Activated naive CD8-positive, alpha-beta T cell treated with anti-CD3 and anti-CD28 coated beads, Interleukin-2, amount 50 U/mL, for 16 hours (primary cell): ENCODE data around the gene EAPP.
"Not testable (repeated sequence)": the region's sequence is repeated elsewhere in the genome, so short reads cannot be mapped to it uniquely, and the experiment has no call there.

ENCODE experiments used
- DNase-seq: peaks from one replicate; pipeline ENCODE4 v3.0.0-alpha.2; 2020; ENCODE audit warnings: low read depth, low spot score

Gene EAPP

GRCh38 chr14:34539407-34540180 is at the start of gene EAPP:
Gene EAPP, minus strand, starts transcription at chr14:34539701. Its CDS starts 73 bp downstream, at chr14:34539628.
- peak; percentile 89 for DNase-seq

GRCh38 chr14:34583525-34583924 is 44.0 kb upstream of the EAPP start:
- DNase-seq = no peak

- DNase-seq = no peak
Observed at GRCh38 chr14:34582117-34582680, 42.7 kb upstream of the EAPP start.

DNA sequence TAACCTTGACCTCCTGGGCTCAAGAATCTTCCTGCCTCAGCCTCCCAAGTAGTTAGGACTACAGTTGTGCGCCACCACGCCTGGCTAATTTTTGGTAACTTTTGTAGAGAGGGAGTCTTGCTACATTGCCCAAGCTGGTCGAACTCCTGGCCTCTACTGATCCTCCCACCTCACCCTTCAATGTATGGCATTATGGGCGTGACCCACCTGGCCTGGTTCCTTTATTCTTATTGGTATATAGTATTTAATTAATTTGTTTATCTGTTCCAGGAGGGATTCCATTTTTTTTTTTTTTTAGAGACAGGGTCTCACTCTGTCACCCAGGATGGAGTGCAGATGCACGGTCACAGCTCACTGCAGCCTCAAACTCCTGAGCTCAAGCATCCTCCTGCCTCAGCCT is 40.9 kb upstream of the EAPP start:
- no peak for DNase-seq

- DNase-seq = no peak
Observed at GRCh38 chr14:34571771-34572170, 32.3 kb upstream of the EAPP start.

- no peak for DNase-seq
Observed at GRCh38 chr14:34569750-34570149, 30.2 kb upstream of the EAPP start.

- no peak for DNase-seq
Observed at GRCh38 chr14:34568803-34569202, 29.3 kb upstream of the EAPP start.

DNA sequence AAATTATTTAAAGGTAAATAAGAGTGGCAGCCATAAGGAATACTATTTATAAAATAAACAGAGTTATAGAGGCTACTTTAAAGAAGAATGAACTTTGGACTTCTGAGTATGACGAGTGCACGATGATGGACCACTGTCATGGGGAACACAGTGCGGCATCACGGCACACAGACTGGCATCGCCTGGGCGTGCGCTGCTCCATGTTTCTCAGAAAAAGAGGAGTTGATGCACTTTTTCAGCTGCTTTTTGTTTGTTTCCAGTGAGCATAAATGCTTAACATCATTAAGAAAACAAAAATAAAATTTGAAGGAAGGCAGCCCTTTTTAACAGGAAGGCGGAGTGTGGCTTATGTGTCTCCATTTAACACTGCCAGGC is 23.3 kb upstream of the EAPP start:
- DNase-seq = no peak

DNA sequence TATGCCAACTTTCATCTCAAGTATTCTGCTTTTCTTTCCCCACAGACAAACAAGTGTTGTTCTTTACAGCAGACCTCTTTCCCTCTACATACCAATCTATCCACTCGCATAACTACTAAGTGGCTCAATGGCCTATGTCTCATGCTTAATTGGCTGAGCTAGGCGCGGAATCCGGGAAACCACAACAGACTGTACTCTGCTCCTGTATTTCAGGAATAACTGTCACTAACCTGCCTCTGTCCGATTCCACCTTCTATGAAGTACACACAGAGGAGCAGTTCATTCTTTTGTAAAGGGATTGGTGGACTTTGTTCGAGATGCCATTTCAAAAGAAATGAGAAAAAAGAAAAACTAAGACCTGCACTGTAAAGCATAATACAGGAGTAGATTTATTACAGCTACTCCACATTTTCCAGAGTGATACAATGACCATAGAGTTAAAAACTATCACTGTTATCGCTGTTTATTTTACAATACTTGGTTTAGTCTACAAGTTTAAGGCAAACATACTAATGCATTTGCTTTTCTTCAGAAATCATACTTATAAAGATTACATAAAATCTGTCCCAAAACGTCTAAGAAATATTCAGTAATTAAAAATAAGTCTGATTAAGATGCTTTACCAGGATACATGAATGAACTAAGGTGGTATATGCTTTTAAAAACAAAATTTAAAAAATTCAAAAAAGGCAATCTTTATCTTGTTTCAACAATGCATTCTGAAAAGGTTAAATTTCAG is 22.7 kb upstream of the EAPP start:
- not testable (repeated sequence) for DNase-seq

GRCh38 chr14:34556498-34556829 is 17.0 kb upstream of the EAPP start:
- not testable (repeated sequence) for DNase-seq

DNA sequence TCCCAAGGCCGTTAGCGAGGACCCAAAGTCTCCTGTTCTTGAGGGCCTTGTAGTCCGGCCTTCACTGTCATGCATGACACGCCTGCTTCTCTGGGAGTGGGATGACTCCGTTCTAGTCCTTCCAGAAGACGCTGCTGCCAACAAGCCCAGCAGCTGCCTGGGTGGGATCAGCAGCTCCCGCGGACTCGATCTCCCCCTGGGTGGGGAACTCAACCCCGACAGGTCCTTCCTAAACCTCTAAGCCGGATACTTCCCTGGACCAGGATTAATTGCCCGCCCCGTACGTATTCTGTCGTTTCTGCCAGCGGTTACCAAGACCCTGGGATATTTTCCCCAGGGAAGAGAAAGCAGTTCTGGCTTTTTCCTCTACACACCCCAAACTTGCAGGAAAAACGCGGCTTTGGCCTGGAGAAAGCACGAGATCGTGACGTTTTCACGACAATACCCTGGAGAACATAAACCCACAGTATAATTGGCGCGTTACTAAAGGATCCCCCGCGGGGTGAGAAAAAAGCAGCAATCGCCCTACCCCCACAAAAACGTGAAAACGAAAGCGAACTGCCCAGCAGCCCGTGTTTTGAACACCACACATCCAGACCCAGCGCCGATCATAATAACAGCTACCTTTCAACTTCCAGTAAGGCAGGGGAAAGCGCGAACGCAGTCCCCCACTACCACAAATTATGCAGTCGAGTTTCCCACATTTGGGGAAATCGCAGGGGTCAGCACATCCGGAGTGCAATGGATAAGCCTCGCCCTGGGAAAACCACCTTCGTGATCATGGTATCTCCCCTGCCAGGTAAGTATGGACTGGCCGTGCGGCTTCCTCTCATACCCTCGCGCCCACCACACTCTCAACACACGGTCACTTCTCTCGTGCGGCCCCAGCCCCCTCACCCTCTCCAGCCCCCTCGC is 16.3 kb upstream of the EAPP start:
- DNase-seq = not testable (repeated sequence)

DNA sequence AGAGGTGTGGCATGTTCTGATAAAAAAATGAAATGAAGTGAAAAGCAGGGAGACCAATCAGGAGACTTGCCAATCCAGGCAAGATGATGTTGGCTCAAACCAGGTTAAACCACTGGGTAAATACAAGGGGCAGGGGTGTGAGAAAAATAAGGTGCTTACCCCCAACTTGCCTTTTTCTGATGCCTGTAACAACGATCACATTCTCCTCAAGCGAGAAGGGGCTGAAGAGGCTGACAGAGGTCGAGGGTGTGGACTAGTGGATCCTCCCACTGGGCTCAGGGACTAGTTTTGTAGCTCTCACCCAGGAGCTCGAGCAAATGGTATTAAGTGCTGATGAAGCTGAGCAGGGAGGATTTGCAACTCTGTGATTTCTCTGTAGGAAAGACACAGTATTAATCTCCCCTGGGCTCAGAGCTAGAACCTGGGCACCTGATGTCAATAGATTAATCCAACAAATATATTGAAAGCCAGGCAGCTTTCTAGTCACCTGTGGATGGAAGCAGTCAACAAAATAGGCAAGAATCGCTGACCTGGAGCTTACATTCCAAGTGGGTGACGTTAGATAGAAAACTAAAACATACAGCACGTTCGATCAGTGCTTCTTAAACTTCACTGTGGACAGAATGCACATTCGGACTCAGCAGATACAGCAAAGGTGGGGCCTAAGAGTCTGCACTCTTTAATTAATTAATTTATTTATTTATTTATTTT is 15.2 kb upstream of the EAPP start:
- DNase-seq = no peak

- DNase-seq = not testable (repeated sequence)
Observed at GRCh38 chr14:34549276-34549966, 9.9 kb upstream of the EAPP start.

DNA sequence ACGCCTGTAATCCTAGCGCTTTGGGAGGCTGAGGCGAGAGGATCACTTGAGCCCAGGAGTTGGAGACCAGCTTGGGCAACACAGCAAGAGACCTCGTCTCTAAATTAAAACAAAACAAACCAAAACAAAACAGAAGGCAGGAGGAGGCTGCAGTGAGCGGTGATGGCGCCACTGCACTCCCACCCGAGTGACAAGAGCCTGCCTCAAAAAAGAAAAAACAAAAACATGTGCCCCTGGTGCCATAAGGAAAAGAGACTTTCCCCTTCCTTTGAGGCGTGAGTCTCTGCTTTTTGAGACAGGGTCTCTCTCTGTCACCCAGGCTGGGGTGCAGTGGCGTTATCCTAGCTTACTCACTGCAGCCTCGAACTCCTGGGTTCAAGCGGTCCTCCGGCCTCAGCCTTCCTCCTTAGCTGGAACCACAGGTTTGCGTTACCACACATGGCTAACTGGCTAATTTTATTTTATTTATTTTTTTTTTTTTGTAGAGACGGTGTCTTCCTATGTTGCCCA is 9.0 kb upstream of the EAPP start:
- DNase-seq = no peak

GRCh38 chr14:34547136-34547520 is 7.6 kb upstream of the EAPP start:
- DNase-seq = not testable (repeated sequence)

GRCh38 chr14:34546272-34547135 is 7.0 kb upstream of the EAPP start:
- not testable (repeated sequence) for DNase-seq

DNA sequence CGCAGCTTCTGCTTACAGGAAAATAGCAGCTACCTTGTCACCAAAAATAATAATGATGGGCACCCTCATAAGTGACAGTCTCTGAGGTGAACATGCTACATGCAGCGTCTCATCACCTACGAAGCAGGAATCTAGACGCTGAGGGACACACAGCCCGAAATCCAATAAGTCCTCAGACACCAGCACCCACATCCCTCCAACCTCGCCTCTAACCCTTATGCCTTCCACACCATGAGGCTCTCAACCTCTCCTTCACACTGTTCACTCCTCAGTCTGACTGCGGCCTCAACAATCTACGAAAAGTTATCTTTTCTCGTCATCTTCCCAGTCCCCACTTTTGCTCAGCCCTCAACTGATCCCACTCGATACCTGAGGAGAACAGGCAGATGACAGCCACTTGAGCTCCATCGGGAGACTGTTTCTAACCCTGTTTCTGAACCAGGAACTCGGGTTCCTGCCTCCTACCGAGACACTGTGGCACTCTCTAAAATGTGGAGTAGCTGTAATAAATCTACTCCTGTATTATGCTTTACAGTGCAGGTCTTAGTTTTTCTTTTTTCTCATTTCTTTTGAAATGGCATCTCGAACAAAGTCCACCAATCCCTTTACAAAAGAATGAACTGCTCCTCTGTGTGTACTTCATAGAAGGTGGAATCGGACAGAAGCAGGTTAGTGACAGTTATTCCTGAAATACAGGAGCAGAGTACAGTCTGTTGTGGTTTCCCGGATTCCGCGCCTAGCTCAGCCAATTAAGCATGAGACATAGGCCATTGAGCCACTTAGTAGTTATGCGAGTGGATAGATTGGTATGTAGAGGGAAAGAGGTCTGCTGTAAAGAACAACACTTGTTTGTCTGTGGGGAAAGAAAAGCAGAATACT is 919 bp upstream of the EAPP start:
- DNase-seq = not testable (repeated sequence)

GRCh38 chr14:34538871-34539406 is 562 bp downstream of the EAPP start:
- DNase-seq = no peak
